Ectodermal cell (in vitro differentiated cells): ENCODE data around the gene DLG1.

Experiments
- H3K27ac ChIP-seq: 2 replicates; pipeline ENCODE4 v1.7.0; 2013; ENCODE audit warnings: mild to moderate bottlenecking, low read depth, low read length; ENCODE audit not compliant: insufficient read depth, poor library complexity, severe bottlenecking
- H3K27me3 ChIP-seq: 2 replicates; pipeline ENCODE4 v1.7.0; 2013; ENCODE audit warnings: mild to moderate bottlenecking, low read length; ENCODE audit not compliant: insufficient read depth, control insufficient read depth, poor library complexity, severe bottlenecking
- H3K36me3 ChIP-seq: one replicate; pipeline ENCODE4 v1.7.0; 2013; ENCODE audit warnings: low read length; ENCODE audit not compliant: control insufficient read depth, insufficient read depth
- H3K4me1 ChIP-seq: one replicate; pipeline ENCODE4 v1.7.0; 2013; ENCODE audit warnings: low read length; ENCODE audit not compliant: control insufficient read depth, insufficient read depth
- H3K4me3 ChIP-seq: 2 replicates; pipeline ENCODE4 v1.7.0; 2013; ENCODE audit warnings: low read depth, low read length, control low read depth; ENCODE audit not compliant: insufficient read depth
- H3K9me3 ChIP-seq: 2 replicates; pipeline ENCODE4 v1.7.0; 2013; ENCODE audit warnings: mild to moderate bottlenecking, low read length, moderate library complexity; ENCODE audit not compliant: control insufficient read depth
- WGBS, 2 experiments: methylation state at CpG; one replicate each; pipeline ENCODE4 v1.1.7; 2013; ENCODE audit warnings: missing lambda C conversion rate in 2 of 2; 5-methylcytosine and 5-hydroxymethylcytosine counted together

The DLG1 gene

GRCh38 chr3:197322149-197322548 is 23.7 kb upstream of the DLG1 start:
- Histone ChIP-seq H3K4me1 (no peaks in the 10 kb centered on the region), H3K4me3 (no peak overlapping the region), H3K27me3 (no peaks in the 10 kb centered on the region), H3K9me3 (no peaks in the 10 kb centered on the region), H3K27ac (no peak overlapping the region), H3K36me3 (no peaks in the 10 kb centered on the region)
- WGBS, 2 experiments = 94 to 100% methylated on average over 1 of the region's 1 CpG

DNA sequence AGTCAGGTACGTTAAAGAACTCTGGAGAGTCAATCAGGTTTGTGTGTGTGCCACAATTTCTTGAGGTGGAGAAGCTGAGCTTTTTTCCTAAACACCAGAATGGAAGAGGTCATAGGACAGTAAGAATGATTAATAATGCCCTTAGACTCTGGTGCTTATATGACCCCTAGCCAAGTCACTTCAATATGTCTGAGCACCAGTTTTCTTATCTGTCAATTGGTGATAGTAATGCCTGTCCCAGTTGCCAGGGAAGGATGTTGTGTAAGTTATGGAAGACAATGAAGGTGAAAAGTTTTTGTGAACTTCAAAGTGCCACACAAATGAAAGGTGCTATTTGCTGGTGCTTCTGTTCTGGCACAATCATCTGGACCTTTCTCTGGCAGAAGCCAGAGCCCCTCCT is 22.2 kb upstream of the DLG1 start:
- Histone ChIP-seq H3K36me3 (no peaks in the 10 kb centered on the region), H3K4me3 (no peak overlapping the region), H3K27me3 (no peaks in the 10 kb centered on the region), H3K4me1 (no peaks in the 10 kb centered on the region), H3K27ac (no peak overlapping the region), H3K9me3 (no peaks in the 10 kb centered on the region)
- WGBS, 2 experiments = 86 to 95% methylated on average over 1 of the region's 1 CpG

GRCh38 chr3:197317250-197317963 is 19.0 kb upstream of the DLG1 start:
- H3K27me3 ChIP-seq = no peaks in the 10 kb centered on the region
- H3K4me1 ChIP-seq = no peaks in the 10 kb centered on the region
- H3K9me3 ChIP-seq = no peaks in the 10 kb centered on the region
- H3K36me3 ChIP-seq = no peaks in the 10 kb centered on the region
- WGBS, 2 experiments = 91 to 94% methylated on average over 7 to 9 of the region's 9 CpGs
- H3K27ac ChIP-seq = no peak overlapping the region
- no peak overlapping the region for H3K4me3 ChIP-seq

GRCh38 chr3:197312431-197312830 is 14.0 kb upstream of the DLG1 start:
- Histone ChIP-seq H3K4me3 (no peak overlapping the region), H3K4me1 (no peaks in the 10 kb centered on the region), H3K27me3 (no peaks in the 10 kb centered on the region), H3K9me3 (no peaks in the 10 kb centered on the region), H3K27ac (no peak overlapping the region), H3K36me3 (no peaks in the 10 kb centered on the region)
- WGBS, 2 experiments = 92% methylated on average over 1 of the region's 1 CpG; no CpG with 5 or more reads in 1 of the 2 experiments

DNA sequence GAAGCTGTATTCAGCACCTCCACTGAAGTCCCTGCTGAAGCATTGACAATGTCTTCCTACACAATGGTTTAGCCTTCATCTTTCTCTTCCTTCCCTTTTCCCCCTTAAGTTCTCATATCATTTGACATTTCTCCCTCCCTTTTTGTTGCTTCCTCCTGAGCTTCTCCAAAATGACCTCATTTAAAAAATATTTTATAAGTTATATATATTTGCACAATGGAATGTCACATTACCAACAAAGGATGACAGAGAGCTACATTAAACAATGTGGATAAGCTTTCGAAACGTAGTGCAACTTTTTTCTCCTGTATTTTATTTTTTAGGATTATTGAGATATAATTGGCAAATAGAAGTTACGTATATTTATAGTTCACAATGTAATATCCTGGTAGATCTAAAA is 13.2 kb upstream of the DLG1 start:
- no peaks in the 10 kb centered on the region for H3K4me1 ChIP-seq
- H3K4me3 ChIP-seq = no peak overlapping the region
- H3K27me3 ChIP-seq = no peaks in the 10 kb centered on the region
- WGBS, 2 experiments = no CpG with 5 or more reads among the region's 3 CpGs
- no peak overlapping the region for H3K27ac ChIP-seq
- no peaks in the 10 kb centered on the region for H3K36me3 ChIP-seq
- H3K9me3 ChIP-seq = no peaks in the 10 kb centered on the region

DNA sequence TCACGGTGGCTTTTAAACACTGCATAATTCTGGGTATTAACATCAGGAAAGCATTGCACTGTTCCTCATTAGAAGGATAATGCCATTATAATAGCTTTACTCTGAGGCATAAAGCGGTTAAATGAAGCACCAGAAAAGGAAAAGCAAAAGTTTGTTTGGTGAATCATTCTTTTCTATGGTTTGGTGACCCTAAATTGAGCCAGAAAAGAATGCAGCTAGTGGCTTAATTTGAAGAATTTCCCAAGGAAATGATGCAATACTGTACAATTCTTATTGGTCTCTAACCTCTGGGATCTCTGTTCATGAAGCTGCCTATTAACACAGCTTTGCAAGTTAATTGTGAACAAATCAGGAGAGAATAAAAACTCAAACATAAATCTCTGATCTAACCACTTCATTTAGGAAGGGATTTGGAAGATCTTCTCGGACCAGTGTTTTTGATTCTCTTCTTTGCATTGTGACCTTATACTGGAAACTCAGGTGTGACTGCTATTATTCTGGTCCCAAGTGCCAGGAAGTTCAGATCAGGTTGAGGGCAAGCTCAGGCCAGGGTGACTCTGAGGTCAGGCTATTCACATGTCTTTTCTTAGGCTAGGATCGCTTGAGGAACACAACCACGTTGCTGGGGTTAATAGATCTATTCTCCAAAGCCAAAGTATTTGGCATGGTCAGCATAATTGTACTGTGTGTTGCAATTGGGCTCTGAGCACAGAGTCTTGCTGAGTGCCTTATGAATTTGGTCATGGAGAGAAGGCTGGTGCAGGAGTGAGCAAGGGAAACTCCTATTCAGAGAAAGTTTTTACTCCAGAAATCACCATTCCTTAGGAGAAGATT is 11.3 kb upstream of the DLG1 start:
- Histone ChIP-seq H3K27me3 (no peaks in the 10 kb centered on the region), H3K4me3 (no peak overlapping the region), H3K4me1 (peaks cover 5% of the 10 kb centered on the region), H3K9me3 (no peaks in the 10 kb centered on the region), H3K27ac (no peak overlapping the region), H3K36me3 (no peaks in the 10 kb centered on the region)
- WGBS, 2 experiments = 66 to 70% methylated on average over 5 of the region's 5 CpGs

- peaks cover 5% of the 10 kb centered on the region for H3K4me1 ChIP-seq
- H3K9me3 ChIP-seq = no peaks in the 10 kb centered on the region
- H3K27me3 ChIP-seq = no peaks in the 10 kb centered on the region
- H3K36me3 ChIP-seq = no peaks in the 10 kb centered on the region
- 84 to 86% methylated on average over 3 of the region's 3 CpGs for WGBS, 2 experiments
- H3K4me3 ChIP-seq = no peak overlapping the region
- H3K27ac ChIP-seq = no peak overlapping the region
Observed at GRCh38 chr3:197308591-197308990, 10.2 kb upstream of the DLG1 start.

DNA sequence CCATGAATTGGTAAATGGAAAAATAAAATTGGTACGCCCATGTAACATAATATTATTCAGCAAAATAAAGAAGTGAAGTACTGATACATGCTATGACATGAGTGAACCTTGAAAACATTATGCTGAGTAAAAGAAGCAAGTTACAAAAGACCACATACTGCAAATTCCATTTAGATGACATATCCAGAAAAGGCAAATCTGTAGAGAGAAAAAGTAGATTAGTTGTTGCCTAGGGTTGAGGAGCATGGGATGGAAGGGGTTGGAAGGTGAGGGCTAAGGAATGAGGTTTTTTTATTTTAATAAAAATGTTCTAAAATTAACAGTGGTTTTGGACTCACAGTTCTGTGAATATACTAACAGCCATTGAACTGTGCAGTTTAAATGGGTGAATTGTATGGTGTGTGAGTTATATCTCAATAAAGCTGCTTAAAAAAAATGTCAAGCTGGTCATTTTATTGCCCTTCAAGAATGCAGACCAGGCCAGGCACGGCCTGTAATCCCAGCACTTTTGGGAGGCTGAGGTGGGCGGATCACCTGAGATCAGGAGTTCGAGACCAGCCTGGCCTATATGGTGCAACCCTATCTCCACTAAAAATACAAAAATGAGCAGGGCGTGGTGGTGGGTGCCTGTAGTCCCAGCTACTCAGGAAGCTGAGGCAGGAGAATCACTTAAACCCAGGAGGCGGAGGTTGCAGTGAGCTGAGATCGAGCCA is 8.1 kb upstream of the DLG1 start:
- Histone ChIP-seq H3K9me3 (no peaks in the 10 kb centered on the region), H3K27me3 (no peaks in the 10 kb centered on the region), H3K4me3 (no peak overlapping the region), H3K4me1 (peaks cover 5% of the 10 kb centered on the region), H3K36me3 (no peaks in the 10 kb centered on the region), H3K27ac (no peak overlapping the region)
- 93 to 94% methylated on average over 6 to 7 of the region's 7 CpGs for whole genome bisulfite sequencing, 2 experiments

GRCh38 chr3:197305854-197306253 is 7.4 kb upstream of the DLG1 start:
- Histone ChIP-seq H3K4me1 (peaks cover 5% of the 10 kb centered on the region), H3K27ac (no peak overlapping the region), H3K9me3 (no peaks in the 10 kb centered on the region), H3K4me3 (no peak overlapping the region), H3K36me3 (no peaks in the 10 kb centered on the region), H3K27me3 (no peaks in the 10 kb centered on the region)
- 89 to 93% methylated on average over 1 of the region's 1 CpG for WGBS, 2 experiments

GRCh38 chr3:197303452-197303851 is 5.0 kb upstream of the DLG1 start:
- 78 to 81% methylated on average over 6 of the region's 6 CpGs for WGBS, 2 experiments
- Histone ChIP-seq H3K27ac (no peak overlapping the region), H3K4me3 (no peak overlapping the region), H3K4me1 (peaks cover 5% of the 10 kb centered on the region), H3K36me3 (no peaks in the 10 kb centered on the region), H3K27me3 (peaks cover 18% of the 10 kb centered on the region), H3K9me3 (no peaks in the 10 kb centered on the region)
